GM18505 (cell line): ENCODE results near the gene CCNF.
"Not testable (repeated sequence)": the region's sequence is repeated elsewhere in the genome, so short reads cannot be mapped to it uniquely, and the experiment has no call there.

Experiments used
- ATAC-seq: cut with Tn5 transposase; IDR thresholded peaks from one replicate; pipeline ENCODE4 v1.9.1; 2021; ENCODE audit not compliant: unreplicated experiment
- POLR2A ChIP-seq: IDR thresholded peaks from 4 replicates; pipeline ENCODE4 v1.6.1; 2011; ENCODE audit warnings: borderline replicate concordance; ENCODE audit not compliant: insufficient read depth, insufficient read length; ENCODE audit errors: extremely low read depth

CCNF gene

DNA sequence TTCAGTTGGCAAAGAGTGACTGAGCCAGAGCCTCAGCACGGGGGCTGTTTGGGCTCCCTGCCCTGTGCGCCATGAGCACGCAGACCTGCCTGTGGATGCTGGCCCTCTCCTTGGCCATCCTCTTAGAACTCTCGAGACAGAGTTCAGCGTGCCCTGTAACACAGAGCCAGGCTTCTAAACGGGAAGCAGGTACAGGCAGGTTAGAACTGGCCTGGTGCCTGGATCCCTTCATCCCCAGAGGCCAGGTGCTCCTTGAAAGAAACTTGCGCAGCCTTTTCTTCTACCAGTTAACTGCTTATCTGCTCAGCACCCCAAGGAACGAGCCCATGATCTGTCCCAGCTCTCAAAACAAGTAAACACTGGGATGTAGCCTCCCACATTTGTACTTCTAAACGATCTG, 6.9 kb downstream of the CCNF start:
- TF ChIP-seq POLR2A = no peak
- ATAC-seq = no peak

GRCh38 chr16:2437032-2437790, 8.0 kb downstream of the CCNF start:
- TF ChIP-seq POLR2A = no peak
- ATAC-seq = no peak

- ATAC-seq = no peak
Measured at GRCh38 chr16:2438121-2438520, 8.9 kb downstream of the CCNF start.

DNA sequence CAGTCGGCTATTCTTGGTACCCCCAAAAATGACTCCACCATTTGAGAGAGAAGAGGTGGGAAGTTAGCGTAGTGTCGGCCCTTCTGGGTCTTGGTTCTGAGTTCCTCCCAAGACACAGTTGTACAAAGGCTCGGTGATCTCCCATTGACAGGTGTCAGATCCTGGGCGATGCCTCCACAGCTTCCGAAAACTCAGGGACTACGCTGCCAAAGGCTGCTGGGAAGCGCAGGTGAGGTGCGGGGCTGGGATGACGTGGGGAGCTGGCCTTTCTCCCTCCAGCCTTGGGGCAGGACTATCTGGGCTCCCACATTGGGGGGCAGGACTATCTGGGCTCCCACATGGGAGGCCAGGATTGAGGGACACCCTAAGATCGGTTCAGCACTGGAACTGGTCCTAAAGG, 10.4 kb downstream of the CCNF start:
- ATAC-seq = no peak
- no peak for TF ChIP-seq POLR2A

More at GRCh38 chr16:2438121-2438520, 8.9 kb downstream of the CCNF start:
- TF ChIP-seq POLR2A = no peak

DNA sequence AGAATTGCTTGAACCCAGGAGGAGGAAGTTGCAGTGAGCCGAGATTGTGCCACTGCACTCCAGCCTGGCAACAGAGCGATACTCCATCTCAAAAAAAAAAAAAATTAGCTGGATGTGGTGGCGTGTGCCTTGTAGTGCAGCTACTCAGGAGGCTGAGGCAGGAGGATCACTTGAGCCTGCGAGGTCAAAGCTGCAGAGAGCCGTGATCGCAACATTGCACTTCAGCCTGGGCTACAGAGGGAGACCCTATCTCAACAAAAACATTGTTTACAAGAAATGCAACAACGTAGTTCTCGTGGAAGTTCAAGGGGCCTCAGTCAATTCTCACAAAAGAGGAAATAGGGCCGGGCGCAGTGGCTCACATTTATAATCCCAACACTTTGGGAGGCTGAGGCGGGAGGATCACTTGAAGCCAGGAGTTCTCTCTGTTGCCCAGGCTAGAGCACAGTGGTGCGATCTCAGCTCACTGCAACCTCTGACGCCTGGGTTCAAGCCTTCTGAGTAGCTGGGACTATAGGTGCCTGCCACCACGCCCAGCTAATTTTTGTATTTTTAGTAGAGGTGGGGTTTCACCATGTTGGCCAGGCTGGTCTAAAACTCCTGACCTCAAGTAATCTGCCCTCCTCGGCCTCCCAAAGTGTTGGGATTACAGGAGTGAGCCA, 12.0 kb downstream of the CCNF start:
- ATAC-seq = not testable (repeated sequence)

DNA sequence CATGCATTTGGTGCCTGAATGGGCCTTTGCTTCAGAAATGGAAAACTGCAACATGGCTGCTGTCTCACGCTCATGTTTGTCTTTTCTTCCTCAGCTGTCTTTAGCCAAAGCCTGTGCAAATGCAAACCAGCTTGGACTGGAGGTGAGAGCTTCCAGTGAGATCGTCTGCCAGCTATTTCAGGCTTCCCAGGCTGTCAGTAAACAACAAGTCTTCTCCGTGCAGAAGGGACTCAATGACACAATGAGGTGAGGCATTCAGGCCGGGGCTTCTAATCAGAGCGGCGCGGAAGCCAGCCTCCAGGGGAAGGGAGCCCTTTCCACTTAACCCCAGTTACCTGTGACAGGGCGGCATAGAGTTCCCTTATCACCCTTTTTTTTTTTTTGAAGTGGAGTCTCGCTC, 14.3 kb downstream of the CCNF start:
- no peak for ATAC-seq
- no peak for TF ChIP-seq POLR2A

GRCh38 chr16:2447920-2448583, 18.8 kb downstream of the CCNF start:
- TF ChIP-seq POLR2A = no peak
- ATAC-seq = no peak

DNA sequence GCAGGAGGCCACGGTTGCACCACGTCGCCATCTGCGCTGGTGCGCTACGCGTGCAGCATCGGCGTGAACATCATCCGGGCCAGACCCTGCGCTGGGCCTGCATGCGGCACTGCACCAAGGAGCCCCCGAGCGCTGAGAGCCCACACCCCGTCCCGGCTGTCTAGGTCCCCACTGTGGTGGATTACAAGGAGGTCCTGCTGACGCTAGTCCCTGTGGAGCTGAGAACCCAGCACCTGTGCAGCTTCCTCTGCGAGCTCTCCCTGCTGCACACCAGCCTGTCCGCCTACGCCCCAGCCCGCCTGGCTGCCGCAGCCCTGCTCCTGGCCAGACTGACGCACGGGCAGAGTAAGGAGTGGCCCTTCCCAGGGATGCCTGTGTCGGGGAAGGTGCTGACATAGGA, 19.9 kb downstream of the CCNF start:
- ATAC-seq = no peak
- TF ChIP-seq POLR2A = no peak

DNA sequence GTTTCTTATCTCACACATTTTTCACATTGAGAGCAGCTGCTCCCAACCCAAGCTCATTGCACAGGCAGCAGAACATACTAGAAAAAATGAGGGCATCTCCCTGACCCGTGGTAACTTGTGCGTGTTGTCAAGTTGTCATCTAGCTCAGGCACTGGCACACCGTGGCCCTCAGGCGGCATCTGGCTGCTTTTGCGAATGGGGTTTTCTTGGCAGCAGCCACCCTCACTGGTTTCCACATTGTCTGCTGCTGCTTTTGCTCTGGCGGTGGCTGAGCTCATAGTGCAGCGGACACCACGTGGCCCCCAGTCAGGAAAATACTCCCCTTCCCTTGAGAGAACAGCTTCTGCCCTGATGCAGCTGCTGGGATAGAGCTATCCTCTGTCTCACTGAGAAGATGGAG, 21.3 kb downstream of the CCNF start:
- no peak for TF ChIP-seq POLR2A
- ATAC-seq = no peak

- ATAC-seq = no peak
- no peak for TF ChIP-seq POLR2A
Measured at GRCh38 chr16:2450975-2451381, 21.7 kb downstream of the CCNF start.

DNA sequence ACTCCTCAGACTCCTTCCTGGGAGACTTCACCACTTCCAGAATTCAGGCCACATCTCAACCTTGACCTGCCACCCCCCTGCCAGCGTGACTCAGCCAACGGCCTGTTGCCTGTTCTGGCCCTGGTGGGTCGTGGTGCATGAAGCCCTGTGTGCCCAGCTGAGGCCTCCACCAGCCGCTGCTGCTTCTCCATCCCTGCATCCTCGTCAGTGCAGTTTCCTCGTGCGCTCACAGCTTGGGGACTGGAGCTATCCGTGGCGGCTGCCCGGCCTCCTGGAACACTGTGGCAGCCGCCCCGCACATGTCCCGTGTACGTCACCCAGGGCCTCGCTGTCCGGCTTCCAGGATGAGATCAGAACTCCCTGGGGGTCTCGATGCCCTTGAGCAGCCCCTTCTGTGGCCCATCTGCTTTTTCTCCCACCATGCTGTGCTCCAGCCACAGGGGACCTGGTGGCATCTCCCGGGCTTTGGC, 22.6 kb downstream of the CCNF start:
- ATAC-seq = no peak
- TF ChIP-seq POLR2A = no peak

DNA sequence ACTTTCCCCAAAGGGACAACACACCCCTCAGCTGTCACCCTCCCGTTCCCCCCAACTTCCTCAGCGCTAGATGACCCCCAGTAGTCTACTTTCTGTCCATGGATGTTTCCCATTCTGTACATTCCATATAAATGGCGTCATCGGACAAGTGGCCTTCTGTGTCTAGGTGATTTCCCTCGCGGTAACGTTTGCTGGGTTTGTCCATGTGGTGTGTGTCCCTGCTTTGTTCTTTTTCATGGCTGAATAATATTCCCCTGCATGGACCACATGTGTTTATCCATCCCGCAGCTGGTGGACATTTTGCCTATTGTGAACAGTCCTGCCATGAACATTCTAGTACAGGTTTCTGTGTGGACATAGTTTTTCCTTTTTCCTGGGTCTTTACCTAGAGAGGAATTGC, 23.4 kb downstream of the CCNF start:
- no peak for ATAC-seq
- no peak for TF ChIP-seq POLR2A

DNA sequence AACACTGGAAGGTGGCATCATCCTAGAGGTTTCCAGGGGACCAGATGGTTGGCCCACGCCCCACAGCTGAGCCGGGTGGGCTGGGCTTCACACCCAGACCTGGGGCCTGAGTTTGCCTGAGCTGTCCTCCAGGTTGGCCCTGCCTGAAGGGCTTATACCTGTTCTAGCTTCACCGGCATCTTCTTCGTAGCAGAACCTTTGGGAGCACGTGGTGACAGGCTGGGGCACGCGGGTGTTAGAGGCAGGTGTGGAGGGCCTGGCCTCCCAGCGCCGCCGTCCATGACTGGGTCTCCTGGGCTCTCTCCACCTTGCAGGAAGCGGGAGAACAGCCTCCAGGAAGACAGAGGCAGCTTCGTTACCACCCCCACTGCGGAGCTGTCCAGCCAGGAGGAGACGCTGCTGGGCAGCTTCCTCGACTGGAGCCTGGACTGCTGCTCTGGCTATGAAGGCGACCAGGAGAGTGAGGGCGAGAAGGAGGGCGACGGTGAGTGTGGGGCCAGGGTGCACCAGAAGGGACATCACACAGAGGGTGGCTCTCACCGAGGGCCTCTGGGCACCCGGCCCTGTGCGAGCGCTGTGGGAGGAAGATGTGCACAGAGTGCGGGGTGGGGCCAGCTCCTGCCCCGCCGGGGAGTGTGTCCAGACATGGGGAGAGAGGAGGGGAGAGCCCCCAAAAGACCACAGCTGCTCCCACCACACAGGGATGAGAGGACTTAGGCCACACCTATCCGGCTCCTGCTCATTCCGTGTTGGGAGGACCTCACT, 26.0 kb downstream of the CCNF start:
- no peak for TF ChIP-seq POLR2A

More for the DNA sequence above, 26.0 kb downstream of the CCNF start:
- no peak for ATAC-seq
